HT1080 (cell line): ENCODE results near the gene ZNF280B. TPM values are rescaled to one million over a fixed set of nuclear protein-coding genes. Genes with fewer than 3 reads are reported as not detected.
A peak's percentile ranks its signal among the peaks of the same experiment; 100 is the strongest.

Experiments
- DNase-seq: peaks from one replicate; pipeline ENCODE4 v3.0.0-alpha.2; 2015; ENCODE audit warnings: low read depth
- polyA plus RNA-seq, 2 experiments: library from polyadenylated mRNA; depleted of rRNA; stranded (reverse); fragments of >200 nt; gene quantifications; 2 replicates each; pipeline ENCODE4 v1.2.3, GENCODE V29; 2015
- total RNA-seq: library from RNA; depleted of rRNA; stranded (reverse); fragments of >200 nt; shearing (Covaris generic); gene quantifications from 2 replicates; pipeline ENCODE4 v1.2.3, GENCODE V29; 2014; rRNA removed

The ZNF280B gene
- total RNA-seq = 1.7 and 2.1 TPM in 2 replicates
- polyA plus RNA-seq (2015; cell fraction: cytosol; rRNA removed) = 2.8 and 3.3 TPM in 2 replicates
- polyA plus RNA-seq (2015; cell fraction: nucleus; rRNA removed) = 3.2 and 4.0 TPM in 2 replicates

- DNase-seq = peak; percentile 85
Observed at GRCh38 chr22:22508274-22509176, at the start of gene ZNF280B. Gene ZNF280B, minus strand, starts transcription at chr22:22508742. Its CDS starts 19,344 bp downstream, at chr22:22489398.

- DNase-seq = peak; percentile 46
Observed at GRCh38 chr22:22556995-22557925, 48.7 kb upstream of the ZNF280B start.

- no peak for DNase-seq
Observed at GRCh38 chr22:22556578-22556977, 48.0 kb upstream of the ZNF280B start.

- no peak for DNase-seq
Observed at GRCh38 chr22:22555596-22555995, 47.1 kb upstream of the ZNF280B start.

GRCh38 chr22:22554587-22555284, 46.2 kb upstream of the ZNF280B start:
- no peak for DNase-seq

GRCh38 chr22:22553735-22554586, 45.4 kb upstream of the ZNF280B start:
- no peak for DNase-seq

GRCh38 chr22:22553141-22553540, 44.6 kb upstream of the ZNF280B start:
- no peak for DNase-seq

- no peak for DNase-seq
Observed at GRCh38 chr22:22552630-22553029, 44.1 kb upstream of the ZNF280B start.

GRCh38 chr22:22550789-22551434, 42.4 kb upstream of the ZNF280B start:
- DNase-seq = no peak

GRCh38 chr22:22548910-22549309, 40.4 kb upstream of the ZNF280B start:
- DNase-seq = no peak

- no peak for DNase-seq
Observed at GRCh38 chr22:22548317-22548716, 39.8 kb upstream of the ZNF280B start.

GRCh38 chr22:22547692-22548300, 39.3 kb upstream of the ZNF280B start:
- no peak for DNase-seq

- DNase-seq = no peak
Observed at GRCh38 chr22:22547226-22547625, 38.7 kb upstream of the ZNF280B start.

GRCh38 chr22:22546490-22546889, 37.9 kb upstream of the ZNF280B start:
- DNase-seq = peak; percentile 31

GRCh38 chr22:22545084-22545483, 36.5 kb upstream of the ZNF280B start:
- DNase-seq = no peak

GRCh38 chr22:22538226-22538989, 29.9 kb upstream of the ZNF280B start:
- DNase-seq = no peak

- DNase-seq = no peak
Observed at GRCh38 chr22:22536916-22537315, 28.4 kb upstream of the ZNF280B start.

GRCh38 chr22:22536515-22536914, 28.0 kb upstream of the ZNF280B start:
- DNase-seq = no peak
